ENCODE data around the gene ASB6.
A peak's percentile ranks its signal among the peaks of the same experiment; 100 is the strongest.

The ASB6 gene

GRCh38 chr9:129624168-129624759 is 17.7 kb downstream of the ASB6 start:
- DNase-seq: peak; percentile 71

- no peak for DNase-seq
Measured at GRCh38 chr9:129623331-129623730, 18.6 kb downstream of the ASB6 start.

GRCh38 chr9:129620669-129621295 is 21.2 kb downstream of the ASB6 start, which contains the start of gene C9orf50:
Gene C9orf50, minus strand, starts transcription at chr9:129621101. Its CDS starts 527 bp downstream, at chr9:129620574.
- peak; percentile 67 for DNase-seq

- peak; percentile 60 for DNase-seq
Measured at GRCh38 chr9:129619787-129620668, 21.9 kb downstream of the ASB6 start.

- DNase-seq: peak; percentile 21
Measured at GRCh38 chr9:129617167-129617566, 24.8 kb downstream of the ASB6 start.

DNA sequence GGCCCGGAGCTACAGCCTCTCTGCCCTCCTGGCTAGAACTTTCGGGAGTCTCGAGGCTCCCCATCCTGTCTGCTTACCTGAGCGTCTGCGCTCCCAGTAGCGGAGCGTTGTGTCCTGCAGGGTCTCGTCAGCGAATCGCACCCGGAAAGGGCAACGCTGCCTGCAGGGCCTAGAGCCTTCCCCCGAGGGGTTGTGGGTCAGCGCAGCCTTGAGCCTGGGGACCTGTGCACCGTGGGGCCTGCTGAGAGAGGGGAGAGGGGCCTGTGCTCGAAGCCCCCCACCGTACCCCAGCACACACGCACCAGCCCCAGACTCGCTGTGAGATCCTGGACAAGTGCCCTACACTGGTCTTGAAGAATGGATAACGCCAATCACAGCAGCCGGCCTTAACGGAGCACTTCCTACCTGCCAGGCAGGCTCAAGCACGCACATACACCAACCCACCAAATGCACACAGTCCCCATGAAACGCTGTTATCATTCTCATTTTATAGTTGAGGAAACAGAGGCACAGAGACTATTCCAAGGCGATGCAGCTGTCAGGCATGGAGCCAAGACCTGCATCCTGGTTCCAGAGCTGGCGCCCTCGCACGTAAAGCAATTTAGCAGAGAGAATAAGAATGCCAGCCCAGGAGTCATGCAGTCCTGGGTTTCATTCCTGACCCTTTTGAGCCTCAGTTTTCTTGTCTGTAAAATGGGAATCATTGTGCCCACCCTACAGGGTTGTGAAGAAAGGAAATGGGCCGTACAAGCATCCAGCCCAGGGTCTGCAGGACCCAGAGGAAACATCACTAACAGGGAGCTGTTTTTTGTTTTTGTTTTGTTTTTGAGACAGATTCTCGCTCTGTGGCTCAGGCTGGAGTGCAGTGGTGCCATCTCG is 26.3 kb downstream of the ASB6 start:
- no peak for DNase-seq

GRCh38 chr9:129614932-129615331 is 27.0 kb downstream of the ASB6 start:
- DNase-seq: no peak

DNA sequence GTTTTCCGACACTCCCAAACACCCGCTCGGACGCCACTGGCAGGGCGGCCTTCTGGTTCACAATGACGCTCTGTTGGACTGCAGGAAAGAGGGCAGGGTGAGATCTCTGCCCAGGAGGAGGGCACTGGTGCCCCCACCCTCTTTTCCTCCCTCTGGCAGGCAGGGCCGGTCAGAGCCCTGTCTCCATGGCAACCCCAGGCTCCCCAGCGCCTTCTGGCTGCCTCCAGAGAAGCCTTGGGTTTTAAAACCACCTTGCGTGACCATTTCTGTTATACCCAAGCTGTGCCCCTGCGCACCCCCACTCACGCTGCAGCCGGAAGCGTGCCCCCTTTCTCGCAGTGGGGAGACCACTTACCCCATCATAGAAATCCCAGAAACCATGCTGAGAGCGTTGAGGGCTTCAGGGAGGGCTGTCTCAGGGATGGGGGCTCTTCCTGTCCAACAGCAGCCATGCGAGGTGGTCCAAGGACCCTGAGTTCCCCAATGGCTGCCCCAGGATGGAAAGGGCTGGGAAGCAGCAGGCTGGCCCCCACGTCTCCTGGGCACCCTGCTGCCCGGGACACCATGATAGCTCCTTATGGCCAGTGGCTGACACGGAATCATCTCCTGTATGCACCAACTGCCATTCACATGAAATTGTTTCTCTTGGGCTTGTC is 28.3 kb downstream of the ASB6 start:
- DNase-seq: no peak

- DNase-seq: no peak
Measured at GRCh38 chr9:129612815-129613519, 29.0 kb downstream of the ASB6 start.

DNA sequence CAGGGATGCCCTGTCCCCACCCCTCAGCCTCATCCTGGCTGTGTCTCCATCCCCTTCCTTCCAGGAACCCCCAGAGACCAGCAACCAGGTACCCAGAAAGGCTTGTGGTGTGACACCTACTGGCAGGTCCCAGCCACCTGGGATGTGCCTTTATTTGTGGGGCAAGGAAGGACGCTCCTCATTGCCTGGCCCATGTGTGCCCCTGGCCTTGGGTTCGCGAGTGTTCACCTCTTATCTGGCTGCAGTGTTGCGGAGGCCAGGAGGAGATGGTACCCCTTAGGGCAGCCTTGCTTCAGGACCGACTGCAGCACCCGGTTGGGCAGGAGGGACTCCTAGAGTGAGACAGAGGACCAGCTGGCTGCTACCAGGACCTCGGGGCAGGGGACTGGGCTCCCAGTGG is 29.8 kb downstream of the ASB6 start:
- no peak for DNase-seq

DNA sequence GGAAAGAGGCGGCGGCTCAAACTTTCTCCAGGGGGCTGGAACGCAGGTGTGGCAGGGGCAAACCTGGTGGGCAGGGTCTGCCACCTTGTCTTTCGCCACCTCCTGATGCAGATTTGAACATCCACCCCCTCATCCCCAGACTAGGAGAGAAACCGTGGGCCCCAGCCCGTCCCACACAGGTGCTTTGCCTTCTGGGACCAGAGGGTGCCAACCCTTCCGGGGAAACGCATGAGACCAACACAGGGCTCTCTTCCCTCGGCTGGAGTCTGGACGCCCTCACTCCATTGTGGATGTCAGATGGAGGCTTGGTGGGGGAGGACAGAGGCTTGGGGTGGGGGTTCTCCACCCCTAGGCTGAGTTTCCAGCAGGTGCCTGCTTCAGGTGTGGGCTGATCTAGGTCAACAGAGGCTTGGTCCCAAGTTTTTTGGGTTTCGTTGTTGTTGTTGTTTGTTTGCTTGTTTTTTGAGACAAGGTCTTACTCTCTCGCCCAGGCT is 30.6 kb downstream of the ASB6 start:
- no peak for DNase-seq

DNA sequence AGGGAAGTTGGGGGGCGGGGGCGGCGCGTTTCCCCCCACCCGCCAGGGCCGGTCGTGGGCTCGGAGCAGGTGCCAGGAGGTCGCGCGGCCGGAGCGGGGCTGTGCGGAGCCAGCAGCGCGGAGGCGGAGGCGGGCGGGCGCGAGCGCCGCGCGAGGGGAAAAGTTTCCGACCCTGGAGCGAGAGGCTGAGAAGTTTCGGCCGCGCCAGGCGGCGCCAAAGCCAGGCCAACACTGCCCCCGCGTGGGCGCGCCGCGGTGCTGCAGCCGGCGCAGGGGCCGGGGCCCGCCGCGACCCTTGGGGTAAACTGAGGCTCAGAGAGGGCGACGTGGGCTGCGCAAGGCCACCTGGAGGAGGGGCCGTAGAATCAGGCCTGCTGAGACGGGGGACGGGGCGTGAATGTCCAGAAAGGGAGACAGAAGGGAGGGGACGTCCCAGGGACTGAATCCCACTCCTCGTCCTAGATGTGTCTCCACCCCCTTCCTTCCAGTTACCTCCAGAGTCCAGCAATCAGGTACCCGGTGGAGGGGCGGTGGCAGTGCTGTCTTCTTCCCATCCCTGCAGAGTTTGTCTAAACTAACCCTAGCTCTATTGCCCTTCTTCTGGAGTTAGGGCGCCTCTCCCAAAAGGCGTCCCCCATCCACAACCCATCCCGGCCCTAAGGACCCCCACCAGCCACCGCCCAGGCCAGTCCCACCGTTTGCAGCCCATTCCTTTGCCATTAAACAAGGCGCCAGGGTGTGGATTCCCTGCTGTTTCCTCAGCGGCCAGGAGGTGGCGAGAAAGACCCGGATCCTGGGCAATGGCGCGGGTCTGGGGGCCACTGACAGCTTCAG is 31.3 kb downstream of the ASB6 start:
- peak; percentile 67 for DNase-seq

DNA sequence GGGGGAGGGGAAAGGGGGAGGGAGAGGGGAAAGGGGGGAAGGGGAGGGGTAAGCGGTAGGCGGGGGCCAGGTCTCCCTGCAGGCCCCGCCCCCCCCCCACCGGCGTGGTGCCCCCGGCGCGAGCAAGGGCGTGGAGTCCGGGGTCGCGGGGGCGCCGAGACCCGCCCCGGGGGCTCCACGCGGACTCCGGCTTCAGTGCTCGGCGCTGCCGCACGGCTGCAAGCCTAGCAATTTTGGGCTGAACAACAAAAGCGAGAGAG is 31.8 kb downstream of the ASB6 start:
- no peak for DNase-seq

DNA sequence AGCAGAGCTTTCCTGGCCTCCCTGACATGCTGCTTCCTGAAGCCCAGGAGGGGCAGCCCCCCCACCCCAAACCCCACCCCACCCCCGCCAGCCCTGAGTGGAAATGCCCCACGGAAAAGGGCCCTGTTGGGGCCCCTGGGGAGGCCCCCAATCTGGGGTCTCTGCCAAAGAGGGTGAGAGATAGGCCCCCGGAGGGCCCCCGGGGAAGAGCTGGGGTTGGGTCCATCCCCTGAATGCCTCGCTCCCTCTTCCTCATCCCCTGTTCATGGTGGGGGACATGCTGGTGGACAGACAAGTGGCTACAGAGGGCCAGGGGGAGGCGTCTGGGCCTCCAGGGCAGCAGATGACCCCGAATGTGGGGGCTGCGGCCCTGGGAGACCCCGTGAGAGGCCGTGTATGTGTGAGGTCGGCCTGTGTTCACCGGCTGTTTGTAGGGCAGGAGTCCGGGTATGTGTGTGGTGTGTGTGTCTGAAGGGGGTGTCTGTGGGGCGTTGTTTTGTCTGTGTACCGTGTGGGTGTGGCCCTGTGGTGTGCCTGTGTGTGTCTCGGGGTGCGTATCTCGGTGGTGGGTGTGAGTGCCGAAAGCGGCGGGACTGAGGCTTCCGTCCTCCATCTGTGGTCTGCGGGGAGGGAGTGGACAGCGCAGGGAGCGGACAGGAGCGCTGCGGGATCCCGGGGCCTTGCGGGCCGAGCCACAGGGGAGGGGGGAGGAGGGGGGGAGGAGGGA is 32.3 kb downstream of the ASB6 start:
- DNase-seq: no peak

GRCh38 chr9:129608561-129609481 is 33.1 kb downstream of the ASB6 start:
- DNase-seq: no peak

DNA sequence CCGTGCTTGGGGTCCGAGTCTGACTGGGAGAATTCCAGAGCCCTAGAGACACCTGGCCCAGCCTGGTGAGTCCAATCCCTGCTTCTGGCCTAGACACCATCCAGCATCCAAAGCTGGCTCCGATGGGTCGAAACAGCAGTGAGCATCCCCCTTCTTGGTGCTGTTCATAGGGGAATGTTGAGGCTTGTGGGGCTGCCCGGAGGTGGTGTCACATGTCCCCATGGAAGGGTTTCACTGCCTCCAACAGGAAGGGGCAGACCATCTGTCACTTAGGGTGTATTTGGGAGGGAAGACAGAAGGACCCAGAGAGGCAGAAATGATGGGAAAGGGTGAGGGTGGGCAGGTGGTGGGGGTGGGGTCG is 34.9 kb downstream of the ASB6 start:
- no peak for DNase-seq

GRCh38 chr9:129606161-129607026 is 35.6 kb downstream of the ASB6 start:
- no peak for DNase-seq

- peak; percentile 26 for DNase-seq
Measured at GRCh38 chr9:129604766-129605163, 37.2 kb downstream of the ASB6 start.

Measured in NCI-H2171 treated with DMSO at 0.1 percent for 48 hours (cell line).